ENCODE measurements around the gene ADGRG4.

- TF ChIP-seq CTCF (IDR thresholded peaks at IDR 0.05) = no peak
- TF ChIP-seq POLR2AphosphoS5 (IDR thresholded peaks at IDR 0.05) = no peak
These were observed 38.9 kb downstream of the ADGRG4 start for GRCh38 chrX:136339702-136340101.

All from upper lobe of left lung (tissue), 4 donors.